Large intestine (tissue), 3 donors: ENCODE results near the gene NEK11. TPM values are rescaled to one million over a fixed set of nuclear protein-coding genes. Genes with fewer than 3 reads are reported as not detected.

Source experiments
- DNase-seq, 2 donors: peaks; one replicate each; pipeline versions ENCODE4 v3.0.0 to v3.0.0-alpha.2; 2013
- H3K27ac ChIP-seq: one replicate; pipeline ENCODE4 v1.5.1; 2013; ENCODE audit warnings: low read length
- H3K27me3 ChIP-seq: 2 replicates; pipeline ENCODE4 v1.6.1; 2013; ENCODE audit warnings: low read length; ENCODE audit not compliant: control insufficient read depth, insufficient read depth
- H3K36me3 ChIP-seq: 2 replicates; pipeline ENCODE4 v1.6.1; 2013; ENCODE audit warnings: low read length; ENCODE audit not compliant: control insufficient read depth, insufficient read depth
- H3K4me1 ChIP-seq: one replicate; pipeline ENCODE4 v1.6.1; 2013; ENCODE audit warnings: low read length; ENCODE audit not compliant: control insufficient read depth, insufficient read depth
- H3K4me3 ChIP-seq: one replicate; pipeline ENCODE4 v1.5.1; 2013; ENCODE audit warnings: low read length
- H3K9me3 ChIP-seq: one replicate; pipeline ENCODE4 v1.6.1; 2013; ENCODE audit warnings: mild to moderate bottlenecking, low read depth, low read length, moderate library complexity; ENCODE audit not compliant: control insufficient read depth
- WGBS: methylation state at CpG from one replicate; pipeline ENCODE4 v1.1.5; 2013; ENCODE audit warnings: low lambda C conversion rate; ENCODE audit not compliant: insufficient coverage; 5-methylcytosine and 5-hydroxymethylcytosine counted together
- polyA plus RNA-seq: library from polyadenylated mRNA; unstranded; fragments of 120-200 nt; gene quantifications from one replicate; pipeline ENCODE4 v1.2.1, GENCODE V29; 2013

NEK11 gene
- polyA plus RNA-seq, 1 donor = 10.5 TPM

DNA sequence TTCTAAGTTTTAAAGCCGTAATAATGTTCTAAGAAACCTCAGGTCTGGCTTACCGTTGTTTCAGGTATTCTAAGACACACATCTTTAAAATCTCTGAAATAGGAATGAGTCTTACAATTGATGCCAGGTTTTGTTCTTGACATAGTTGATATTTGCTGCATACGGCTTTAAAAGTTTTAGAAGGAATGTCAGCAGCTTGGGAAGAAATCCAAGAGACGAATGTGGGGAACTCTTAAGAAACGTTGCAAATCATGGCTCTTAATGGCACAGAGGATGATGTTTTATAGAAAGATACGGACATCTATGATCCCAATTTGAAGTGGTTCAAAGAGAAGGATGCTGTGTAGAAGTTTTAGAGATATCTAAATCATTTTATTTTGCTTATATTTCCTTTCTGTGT, 366.4 kb downstream of the NEK11 start:
- Histone ChIP-seq H3K36me3 (no peaks in the 10 kb centered on the region), H3K9me3 (no peaks in the 10 kb centered on the region), H3K27me3 (no peaks in the 10 kb centered on the region), H3K27ac (no peak overlapping the region), H3K4me1 (no peaks in the 10 kb centered on the region), H3K4me3 (no peak overlapping the region)
- DNase-seq = no peak
- WGBS = 93% methylated on average over 3 of the region's 6 CpGs

DNA sequence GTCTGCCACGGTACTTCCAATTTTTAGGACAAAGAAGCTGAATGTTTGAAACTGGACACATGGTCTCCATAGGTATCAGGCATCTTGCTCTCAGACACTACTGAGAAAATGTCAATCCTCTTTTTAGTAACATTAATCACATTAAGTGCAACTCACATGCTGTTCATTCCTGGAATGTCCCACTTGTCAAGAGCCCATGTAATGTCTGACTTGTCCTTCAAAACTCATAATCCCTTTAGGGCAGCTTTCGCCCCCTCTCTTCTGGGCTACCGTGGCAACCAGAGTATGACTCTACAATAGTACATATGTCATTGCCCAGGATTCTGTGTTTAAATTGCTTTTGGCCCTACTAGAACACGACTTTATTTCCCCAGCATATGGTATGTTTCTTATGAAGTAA, 367.2 kb downstream of the NEK11 start:
- no peak for DNase-seq
- no peaks in the 10 kb centered on the region for H3K4me1 ChIP-seq
- no peaks in the 10 kb centered on the region for H3K9me3 ChIP-seq
- H3K27me3 ChIP-seq = no peaks in the 10 kb centered on the region
- H3K27ac ChIP-seq = no peak overlapping the region
- no peak overlapping the region for H3K4me3 ChIP-seq
- 100% methylated on average over 2 of the region's 4 CpGs for WGBS
- H3K36me3 ChIP-seq = no peaks in the 10 kb centered on the region

DNA sequence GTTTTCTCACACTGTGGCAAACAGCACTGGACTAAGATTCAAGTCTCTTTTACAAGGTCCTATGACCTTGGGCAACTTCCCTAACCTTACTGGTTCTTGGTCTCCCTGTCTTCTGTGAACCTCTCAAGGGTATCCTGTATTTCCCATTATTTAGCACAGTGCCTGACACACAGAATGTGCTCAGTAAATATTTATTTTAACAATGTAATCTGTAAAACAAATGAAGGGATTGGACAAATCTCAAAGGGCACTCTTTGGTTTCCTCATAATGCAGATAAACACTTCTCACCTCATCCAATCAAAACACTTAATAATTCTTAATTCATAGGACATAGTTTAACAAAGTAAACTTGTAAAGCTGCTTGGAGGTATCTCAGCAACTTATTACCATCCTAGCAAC, 367.7 kb downstream of the NEK11 start:
- Histone ChIP-seq H3K4me3 (no peak overlapping the region), H3K4me1 (no peaks in the 10 kb centered on the region), H3K27me3 (no peaks in the 10 kb centered on the region), H3K36me3 (no peaks in the 10 kb centered on the region), H3K27ac (no peak overlapping the region), H3K9me3 (no peaks in the 10 kb centered on the region)
- no peak for DNase-seq

DNA sequence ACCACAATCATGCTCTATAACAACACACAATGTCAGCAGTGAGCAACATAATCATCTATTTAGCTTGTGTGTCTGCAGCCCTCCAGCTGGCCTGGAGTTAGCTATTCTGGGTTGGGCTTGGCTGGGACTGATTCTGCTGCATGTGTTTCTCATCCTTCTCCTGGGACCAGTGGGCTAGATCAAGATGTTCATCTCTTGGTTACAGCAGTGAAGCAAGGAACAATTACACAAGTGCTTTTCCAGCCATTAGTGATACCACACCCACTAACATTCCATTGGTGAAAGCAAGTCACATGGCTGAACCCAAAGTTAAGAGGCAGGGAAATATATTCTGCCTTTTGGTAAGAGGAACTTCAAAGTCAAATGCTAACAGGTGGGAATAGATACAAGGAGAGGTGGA, 369.5 kb downstream of the NEK11 start:
- Histone ChIP-seq H3K27me3 (no peaks in the 10 kb centered on the region), H3K36me3 (no peaks in the 10 kb centered on the region), H3K4me1 (no peaks in the 10 kb centered on the region), H3K27ac (no peak overlapping the region), H3K9me3 (no peaks in the 10 kb centered on the region), H3K4me3 (no peak overlapping the region)
- no peak for DNase-seq

DNA sequence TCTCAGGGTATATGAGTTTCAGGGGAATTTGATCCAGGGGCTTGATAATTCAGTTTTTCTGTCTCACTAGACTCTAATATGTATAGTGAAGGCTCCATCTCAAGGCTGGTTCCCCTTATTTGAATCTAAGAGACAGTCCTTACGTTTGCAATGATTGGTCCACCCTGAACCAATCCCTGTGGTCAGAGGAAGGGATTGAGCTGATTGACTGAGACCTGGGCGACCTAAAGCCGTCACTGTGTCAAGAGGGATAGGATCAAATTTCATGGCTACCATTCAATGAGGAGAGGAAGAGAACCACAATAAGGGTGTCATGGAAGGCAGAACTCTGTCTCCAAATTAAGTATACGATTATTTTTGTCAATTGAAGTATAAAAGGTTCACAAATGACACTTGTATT, 371.2 kb downstream of the NEK11 start:
- H3K4me1 ChIP-seq = no peaks in the 10 kb centered on the region
- no peak for DNase-seq
- no peaks in the 10 kb centered on the region for H3K36me3 ChIP-seq
- H3K9me3 ChIP-seq = no peaks in the 10 kb centered on the region
- H3K27ac ChIP-seq = no peak overlapping the region
- no peaks in the 10 kb centered on the region for H3K27me3 ChIP-seq
- WGBS = no CpG with 5 or more reads among the region's 4 CpGs
- H3K4me3 ChIP-seq = no peak overlapping the region

Other genes with a start within 250 kb of the NEK11 start
- gene ATP2C1, start 132.8 kb upstream of the NEK11 start, polyA plus RNA-seq = 66.5 TPM
- gene ASTE1, start 52 bp upstream of the NEK11 start, polyA plus RNA-seq = 18.9 TPM